Prostate gland (tissue), 2 donors: ENCODE results near the gene NUAK2.

Experiments
- CTCF ChIP-seq, 4 experiments: fragments of 200-600 bp in 2 of 4; fragments of 450-650 bp in 2 of 4; sonication (generic) in 2 of 4; IDR thresholded peaks; 1 replicate in 3 of 4; 2 replicates in 1 of 4; pipeline ENCODE4 v1.5.1; 2016 to 2019; ENCODE audit warnings: antibody characterized with exemption in 4 of 4, mild to moderate bottlenecking in 2 of 4, moderate library complexity in 2 of 4
- POLR2A ChIP-seq: fragments of 450-650 bp; IDR thresholded peaks from one replicate; pipeline ENCODE4 v1.6.1; 2016; ENCODE audit warnings: antibody characterized with exemption, mild to moderate bottlenecking

GRCh38 chr1:205370780-205371179, 49.2 kb upstream of the NUAK2 start:
- TF ChIP-seq CTCF (IDR thresholded peaks at IDR 0.05) = no peak
- TF ChIP-seq POLR2A = no peak
